GM21367 (cell line): ENCODE data around the gene TCEA3.

Experiments used
- ATAC-seq: cut with Tn5 transposase; IDR thresholded peaks from one replicate; pipeline ENCODE4 v1.9.1; 2021; ENCODE audit not compliant: unreplicated experiment

The TCEA3 gene

DNA sequence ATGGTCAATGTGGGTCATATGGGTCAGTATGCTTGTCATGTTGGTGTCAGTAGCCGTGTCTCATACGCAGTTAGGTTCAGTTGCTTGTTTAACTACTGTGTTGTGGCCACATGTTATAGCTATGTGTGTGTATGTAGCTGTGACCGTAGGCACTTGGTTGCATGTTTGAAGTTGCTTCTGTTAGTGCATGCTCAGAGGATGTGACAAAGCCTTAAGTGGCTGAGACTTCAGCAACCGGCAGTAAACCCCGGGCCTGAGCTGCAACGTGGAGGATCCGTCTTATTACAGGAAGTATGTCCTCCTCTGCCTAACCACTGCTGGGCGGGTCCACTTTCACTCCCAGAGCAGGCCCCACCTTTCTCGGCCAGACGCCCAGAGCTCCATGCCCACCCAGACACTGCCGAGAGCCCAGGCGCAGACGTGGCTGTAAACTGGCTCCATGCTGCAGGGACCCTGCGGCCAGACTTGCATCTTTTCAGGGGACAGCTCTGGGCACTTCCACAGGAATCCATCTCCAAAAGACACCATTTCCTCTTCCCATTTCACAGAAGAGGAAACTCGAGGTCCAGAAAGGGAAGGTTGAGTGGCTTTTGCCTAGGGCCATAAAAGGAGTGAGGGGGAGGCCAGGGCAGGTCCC lies 2.2 kb downstream of the TCEA3 start:
- no peak for ATAC-seq

DNA sequence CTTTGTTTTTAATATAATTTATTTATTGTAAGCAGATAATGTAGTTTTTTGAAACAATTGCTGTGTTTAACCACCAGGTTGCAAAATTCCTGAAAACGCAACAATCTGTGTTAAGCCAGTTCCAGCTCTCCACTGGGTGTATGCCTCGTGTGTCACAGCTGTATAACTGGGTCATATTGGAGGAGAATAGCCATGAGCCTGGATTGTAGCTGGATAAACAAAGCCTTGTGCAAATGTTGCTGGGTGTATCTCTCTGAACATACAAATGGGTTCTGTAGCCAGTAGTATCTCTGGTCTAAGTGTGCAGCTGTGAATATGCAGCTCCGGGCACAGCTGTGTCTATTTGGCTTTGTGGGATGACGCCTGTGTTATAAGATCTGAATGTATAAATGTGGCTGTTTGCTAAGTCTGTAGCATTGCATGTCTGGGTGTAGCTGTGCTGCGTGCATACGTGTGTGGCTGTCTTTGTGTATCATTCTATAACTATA lies 2.8 kb downstream of the TCEA3 start:
- ATAC-seq = no peak

DNA sequence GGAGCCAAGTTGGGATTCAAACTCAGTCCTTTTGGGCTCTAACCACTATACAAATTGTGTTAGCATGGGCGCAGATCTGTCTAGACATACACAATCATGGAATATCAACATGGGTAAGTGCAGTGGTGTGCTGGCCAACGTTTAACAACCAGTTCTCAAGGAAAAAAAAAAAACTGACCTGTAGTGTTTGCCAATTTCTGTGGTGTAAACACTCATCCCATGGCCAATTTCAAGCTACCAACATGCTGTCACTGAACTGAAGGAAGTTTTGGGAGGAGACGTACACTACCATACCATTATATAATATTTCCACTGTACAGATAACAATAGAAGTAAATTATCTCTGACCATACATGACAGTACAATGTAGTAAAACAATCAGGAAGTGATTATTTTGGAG lies 3.2 kb downstream of the TCEA3 start:
- ATAC-seq = no peak

DNA sequence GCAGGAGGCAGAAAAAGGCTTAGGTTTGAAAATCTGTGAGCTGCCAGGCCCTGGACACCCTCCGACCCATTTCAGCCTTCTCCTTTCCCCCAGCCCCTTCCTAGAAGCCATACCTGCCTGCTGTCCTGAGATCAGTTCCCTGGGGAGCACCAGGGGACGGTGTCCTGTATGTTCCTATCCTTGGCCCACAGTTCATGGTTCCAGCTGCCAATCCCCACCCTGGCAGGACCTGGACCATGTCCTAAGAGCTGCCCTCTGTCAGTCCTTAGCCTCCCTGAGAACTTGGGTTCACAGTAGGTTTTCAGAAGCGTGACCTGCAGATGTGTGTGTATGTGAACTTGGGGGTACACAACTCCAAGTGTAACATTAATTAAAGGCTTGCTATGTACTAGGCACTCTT lies 3.8 kb downstream of the TCEA3 start:
- ATAC-seq = no peak

DNA sequence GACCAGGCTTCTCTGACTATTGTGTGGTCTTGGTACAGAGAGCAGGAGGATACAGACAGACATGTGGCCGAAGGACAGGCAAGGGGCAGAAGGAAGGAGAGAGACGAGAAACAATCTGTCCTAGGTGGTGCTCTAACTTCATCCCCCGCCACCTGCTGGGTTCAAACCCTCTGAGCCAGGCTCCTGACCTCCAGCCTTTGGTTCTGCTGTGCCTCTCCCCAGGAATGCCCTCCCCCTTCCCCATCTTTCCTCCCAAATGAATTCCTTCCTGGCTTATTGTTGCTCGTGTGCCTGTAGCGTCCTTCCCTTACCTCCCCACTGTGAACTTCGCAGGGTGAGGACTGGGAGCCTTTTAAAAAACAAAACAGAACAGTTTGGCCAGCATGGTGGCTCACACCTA lies 5.4 kb downstream of the TCEA3 start:
- no peak for ATAC-seq

DNA sequence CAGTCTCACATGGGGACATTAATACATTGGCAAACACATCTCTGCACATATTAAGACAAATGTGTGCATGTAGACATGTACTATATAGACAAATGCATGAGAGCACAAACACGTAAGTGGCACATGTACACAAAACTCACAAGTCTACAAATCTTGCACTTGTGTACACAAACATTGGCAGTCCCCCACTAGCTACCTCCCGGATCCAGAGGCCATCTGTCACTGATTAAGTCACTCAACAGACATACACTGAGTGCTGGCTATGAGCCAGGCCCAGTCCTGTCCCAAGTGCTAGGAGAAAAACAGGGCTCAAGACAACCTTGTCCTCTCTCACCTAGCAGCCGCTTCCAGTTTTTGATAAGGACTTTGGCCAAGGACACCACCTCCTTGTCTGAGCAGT lies 7.0 kb downstream of the TCEA3 start:
- no peak for ATAC-seq

DNA sequence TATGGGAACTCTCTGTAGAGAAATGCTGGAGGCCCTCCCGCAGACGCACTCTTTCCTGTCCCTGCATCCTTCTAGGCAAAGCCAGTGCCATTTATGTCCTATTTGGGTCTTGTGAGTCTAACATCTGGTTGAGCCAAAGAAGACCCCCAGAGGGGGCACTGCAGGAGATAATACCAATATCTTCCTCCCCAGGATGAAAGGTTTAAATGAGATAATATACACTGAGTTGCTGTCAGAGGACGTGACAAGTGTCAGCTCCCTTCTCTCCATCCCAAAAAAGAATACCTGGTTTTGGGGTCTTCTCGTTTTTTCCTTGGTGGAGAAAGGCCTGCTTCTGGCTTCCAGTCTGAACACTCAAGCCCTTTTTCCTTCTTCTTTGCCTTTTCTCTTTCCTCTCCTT lies 7.6 kb downstream of the TCEA3 start:
- ATAC-seq = no peak

DNA sequence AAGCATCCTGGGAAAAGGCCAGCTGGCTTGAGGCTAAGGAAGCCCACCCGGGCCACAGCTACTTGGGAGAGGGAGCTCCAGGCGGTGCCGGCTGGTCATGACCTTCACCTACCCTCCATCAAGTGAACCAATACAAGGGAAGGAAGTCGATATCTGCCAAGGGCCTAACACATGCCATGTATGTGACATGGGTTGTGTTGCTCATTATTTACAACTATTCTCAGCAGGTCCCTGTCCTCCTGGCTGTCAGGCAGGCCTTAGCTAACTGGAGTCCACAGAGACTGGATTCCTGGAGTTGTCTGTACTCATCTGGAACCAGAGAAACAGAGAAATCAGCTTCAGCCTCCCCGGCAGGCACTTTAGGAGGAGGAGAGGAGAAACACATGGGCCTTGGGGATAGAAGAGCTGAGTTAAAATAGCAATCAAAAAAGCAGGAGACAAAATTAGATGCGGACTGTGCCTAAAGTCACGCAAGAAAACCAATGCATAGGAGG lies 15.7 kb downstream of the TCEA3 start:
- ATAC-seq = no peak

DNA sequence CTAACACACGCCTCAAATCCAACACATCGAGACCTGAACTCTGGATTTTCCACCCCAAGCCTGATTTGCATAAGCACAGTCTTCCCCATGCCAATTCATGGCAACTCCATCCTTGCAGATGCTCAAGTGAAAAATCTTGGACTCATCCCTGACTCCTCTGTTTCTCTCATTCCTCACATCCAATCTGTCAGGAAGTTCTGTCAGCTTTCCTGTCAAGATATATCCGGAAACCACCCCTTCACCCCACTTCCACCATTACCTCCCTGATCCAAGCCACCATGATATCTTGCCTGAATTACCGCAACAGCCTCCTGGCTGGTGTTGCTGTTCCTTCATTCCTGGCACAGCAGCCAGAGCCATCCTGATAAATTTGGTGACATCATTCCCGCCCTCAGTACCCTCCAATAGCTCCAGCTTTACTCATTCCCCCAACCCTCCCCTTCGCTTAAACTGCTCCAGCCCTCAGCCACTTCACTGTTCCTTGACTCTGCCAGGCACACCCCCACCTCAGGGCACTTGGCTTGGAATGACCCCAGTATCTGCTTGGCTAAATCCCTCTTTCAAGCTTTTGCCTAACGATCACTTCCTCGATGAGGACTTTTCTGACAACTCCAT lies 17.4 kb downstream of the TCEA3 start:
- ATAC-seq = no peak

DNA sequence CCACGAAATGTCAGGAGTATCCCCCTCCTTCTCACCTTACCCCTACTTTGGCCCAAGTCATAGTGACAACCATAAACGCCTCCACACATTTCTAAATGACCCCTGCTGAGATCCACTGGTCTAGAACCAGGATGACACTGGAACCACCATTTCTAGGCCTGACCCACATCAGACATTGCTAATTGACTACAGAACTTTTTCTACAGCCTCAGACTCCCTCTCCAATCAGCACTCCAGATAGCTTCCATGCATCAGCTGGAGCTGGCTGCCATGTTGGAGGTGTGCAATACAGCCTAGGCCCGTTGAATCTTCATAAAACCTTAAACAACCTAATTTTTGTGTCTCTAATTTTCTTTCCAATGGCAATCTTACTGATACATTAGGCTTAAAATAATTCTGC lies 18.6 kb downstream of the TCEA3 start:
- ATAC-seq = no peak

DNA sequence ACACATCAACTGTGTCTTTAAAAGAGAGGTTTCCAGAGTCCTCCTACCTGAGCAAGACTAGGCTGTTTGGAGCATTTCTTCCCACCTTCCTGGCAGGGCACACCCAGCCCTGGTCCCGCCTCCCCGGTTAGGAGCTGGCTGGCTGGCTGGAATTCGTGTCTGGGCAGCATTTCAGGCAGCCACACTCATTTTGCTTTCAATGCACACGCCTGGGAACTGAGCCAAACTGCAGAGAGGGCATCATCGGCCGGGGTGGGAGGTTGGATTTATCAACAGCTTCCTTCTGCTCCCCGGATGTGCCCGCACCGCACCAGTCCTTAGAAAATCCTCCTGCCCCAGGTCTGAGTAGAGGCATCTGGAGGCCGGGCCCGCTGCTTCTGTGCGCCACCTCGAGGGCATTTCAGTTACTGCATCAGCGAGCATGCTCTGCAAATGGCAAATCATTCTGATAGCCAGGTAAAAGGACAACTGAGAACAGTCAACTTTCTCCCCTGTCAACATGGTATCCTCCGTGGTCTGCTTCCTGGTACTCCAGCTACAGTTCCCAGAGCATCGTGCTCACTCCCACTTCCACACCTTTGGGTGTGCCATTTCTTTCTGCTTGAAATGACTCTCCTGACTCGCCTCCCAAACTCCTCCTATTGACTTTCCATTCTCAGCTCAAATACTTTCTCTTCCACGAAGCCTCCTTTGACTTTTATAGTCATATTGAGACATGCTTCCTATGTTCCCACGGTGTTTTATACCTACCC lies 20.6 kb downstream of the TCEA3 start:
- no peak for ATAC-seq

DNA sequence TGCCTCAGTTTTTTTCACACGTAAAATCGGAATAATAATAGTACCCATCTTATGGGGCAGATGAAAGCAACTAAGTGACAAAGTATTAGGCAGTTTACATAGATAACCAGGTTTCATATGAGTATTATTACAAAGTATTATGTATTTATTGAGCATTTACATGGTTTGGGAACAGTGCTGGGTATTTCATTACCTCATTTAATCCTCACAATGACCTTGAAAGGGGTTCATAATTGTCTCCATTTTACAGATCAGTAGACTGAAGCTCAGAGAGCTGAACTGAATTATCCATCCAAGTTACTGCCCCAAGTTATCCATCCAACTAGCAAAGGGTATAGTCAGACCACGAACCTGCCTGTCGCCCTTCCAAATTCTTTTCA lies 21.2 kb downstream of the TCEA3 start:
- no peak for ATAC-seq

DNA sequence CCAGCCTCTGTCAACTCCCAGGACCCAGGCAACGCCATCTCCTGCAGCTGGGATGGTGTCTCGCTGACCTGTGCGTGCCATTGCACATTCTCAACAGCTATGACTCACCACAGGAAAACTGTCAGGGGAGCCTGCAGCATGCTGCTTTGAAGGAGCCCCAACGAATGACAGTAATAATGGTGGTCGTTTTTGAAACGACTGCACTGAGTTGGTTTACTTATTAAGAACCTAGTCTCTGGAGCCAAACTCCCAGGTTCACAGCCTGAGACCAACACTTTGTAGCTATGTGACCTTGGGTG lies 21.6 kb downstream of the TCEA3 start:
- no peak for ATAC-seq

DNA sequence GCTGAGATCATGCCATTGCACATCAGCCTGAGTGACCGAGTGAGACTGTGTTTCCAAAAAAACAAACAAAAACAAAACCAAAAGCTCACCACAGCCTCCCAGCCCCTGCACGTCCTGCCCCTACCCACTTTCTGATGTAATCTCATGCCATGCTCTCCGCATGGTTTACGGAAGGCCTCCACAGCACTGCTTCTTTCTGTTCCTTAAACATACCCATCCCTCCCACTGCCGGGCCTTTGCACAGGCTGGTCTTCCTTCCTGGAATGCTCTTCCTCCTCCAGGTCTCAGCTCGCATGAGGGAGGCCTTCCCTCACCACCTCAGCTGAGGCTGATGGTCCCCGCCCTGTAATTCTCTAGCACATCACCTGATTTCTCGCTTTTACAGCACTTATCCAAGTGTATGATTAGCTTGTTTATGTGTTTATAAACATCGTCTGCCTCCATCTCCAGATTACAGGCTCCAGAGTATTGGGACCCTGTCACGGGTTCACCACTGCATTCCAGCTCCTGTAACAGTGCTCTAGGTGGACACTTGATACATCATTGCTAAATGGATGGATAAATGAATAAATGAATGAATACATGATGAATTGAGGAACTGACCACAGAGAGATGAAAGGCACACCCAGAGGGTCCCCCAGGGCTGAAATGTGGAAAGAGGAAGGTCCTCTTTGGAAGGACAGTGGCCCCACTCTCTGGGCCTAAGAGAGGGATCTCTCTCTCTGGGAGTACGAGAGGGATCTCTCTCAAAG lies 22.1 kb downstream of the TCEA3 start:
- ATAC-seq = no peak

DNA sequence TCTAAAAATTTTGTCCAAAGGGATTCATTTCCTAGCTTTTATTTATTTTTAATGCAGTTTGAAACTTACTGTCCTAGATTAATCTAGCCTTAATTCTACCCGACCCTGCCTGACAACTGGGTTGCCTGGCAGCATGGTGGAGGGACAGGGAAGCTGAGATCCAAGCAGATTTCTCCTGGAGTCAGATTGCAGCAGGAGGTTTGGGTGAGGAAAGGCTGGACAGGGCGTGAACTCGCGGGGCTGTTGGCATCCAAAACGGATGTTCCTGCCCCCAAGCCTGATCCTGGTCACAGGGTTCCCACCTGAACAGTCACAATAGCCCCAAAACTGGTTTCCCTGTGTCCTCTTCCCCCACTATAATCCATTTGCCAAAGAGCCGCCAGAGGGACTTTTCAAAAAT lies 23.2 kb downstream of the TCEA3 start:
- ATAC-seq = no peak

DNA sequence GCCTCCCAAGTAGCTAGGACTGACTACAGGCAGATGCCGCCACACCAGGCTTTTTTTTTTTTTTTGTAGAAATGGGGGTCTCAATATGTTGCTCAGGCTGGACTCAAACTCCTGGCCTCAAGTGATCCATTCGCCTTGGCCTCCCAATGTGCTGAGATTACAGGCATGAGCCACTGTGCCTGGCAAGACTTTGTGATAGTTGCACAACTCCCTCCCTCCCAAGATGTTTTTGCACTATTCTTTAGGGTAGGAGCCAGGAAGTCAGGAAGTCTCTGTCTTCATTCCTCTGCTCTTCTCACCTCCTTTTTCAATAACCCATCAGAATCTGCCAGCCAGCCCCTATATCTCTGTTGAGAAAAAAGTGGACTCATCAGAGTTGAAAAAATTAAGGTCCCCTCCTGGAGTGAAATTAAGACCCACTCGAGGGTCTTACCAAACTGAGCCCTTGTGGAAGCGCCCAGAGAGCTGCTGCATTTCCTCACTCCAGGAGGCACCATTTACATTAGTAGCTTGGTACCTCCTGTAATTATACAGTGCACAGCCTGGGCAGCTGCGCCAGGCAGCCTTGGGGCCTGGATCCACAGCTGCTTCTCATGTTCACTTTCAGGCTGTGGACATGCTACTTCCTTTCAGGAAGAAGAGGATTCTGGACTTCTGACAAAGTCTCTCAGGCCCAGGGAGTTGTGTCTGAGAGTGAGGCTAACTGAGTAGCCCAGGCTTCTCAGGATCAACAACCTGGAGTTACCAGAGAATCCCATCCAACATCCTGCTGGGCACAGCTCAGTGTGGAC lies 24.0 kb downstream of the TCEA3 start:
- no peak for ATAC-seq

DNA sequence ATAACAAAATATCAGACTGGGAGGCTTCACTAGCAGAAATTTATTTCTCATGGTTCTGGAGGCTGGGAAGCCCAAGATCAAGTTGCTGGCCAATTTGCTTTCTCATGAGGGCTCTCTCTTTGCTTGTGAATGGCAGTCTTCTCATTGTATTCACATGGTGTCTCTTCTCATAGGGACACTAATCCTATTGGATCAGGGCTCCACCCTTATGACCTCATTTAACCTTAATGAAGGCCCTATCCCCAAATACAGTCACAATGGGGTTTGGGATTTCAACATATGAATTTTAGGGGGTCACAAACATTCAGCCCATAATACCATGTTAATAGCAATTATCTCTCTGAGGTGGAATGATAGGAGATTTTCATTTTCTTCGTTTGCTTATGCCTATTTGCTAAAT lies 25.3 kb downstream of the TCEA3 start:
- ATAC-seq = no peak

DNA sequence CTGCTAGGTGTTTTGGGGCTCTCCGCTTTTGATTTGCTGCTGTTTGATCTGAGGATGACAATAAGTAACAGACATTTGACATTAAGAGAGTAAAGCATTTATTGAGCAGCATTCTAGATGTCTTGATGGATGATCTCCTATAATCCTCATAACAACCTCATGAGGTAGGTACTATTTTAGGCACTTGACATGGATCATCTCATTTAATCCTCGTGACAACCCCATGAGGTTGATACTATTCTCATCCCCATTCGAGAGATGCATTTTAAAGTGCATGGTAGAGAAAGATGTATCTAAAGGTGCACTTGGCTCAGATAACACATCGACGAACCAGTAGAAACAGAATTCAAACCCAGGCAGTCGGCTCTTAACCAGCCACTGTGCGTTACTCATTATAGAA lies 26.6 kb downstream of the TCEA3 start:
- no peak for ATAC-seq

DNA sequence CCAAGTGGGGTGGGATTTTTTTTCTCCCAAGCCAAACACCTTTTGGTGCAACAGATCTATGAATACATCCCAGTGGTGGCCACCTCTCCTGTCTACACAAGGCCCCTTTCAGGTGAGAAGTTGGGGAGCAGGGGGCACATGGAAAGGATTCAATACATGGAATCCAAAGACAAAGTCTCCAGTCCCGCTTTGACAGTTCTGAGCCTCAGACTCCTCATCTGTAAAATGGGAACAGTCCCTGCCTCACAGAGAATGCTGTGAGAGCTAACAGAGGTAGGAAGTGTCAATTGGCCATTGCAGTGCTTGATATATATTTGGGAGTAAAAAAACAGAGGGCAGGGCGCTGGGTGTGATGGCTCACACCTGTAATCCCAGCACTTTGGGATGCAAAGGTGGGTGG lies 28.2 kb downstream of the TCEA3 start:
- ATAC-seq = no peak

DNA sequence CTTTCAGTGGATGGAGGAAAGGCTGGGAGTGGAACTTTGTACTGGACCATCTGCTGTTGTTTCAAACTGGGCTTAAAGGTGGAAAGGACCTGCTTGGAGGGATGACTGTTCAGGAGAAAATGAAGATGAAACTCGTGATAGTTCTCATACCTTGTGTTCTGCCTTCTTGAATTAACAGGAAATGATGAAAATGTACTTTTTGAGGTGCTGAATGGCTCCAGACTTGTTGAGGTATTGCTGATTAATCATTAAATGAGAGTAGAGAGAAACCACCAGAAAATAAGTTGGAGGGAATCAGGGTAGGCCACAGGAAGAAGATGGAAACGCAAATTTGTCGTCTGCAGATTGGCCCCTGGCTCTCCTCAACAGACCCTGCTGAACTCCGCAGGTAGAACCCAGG lies 28.7 kb downstream of the TCEA3 start:
- ATAC-seq = no peak

DNA sequence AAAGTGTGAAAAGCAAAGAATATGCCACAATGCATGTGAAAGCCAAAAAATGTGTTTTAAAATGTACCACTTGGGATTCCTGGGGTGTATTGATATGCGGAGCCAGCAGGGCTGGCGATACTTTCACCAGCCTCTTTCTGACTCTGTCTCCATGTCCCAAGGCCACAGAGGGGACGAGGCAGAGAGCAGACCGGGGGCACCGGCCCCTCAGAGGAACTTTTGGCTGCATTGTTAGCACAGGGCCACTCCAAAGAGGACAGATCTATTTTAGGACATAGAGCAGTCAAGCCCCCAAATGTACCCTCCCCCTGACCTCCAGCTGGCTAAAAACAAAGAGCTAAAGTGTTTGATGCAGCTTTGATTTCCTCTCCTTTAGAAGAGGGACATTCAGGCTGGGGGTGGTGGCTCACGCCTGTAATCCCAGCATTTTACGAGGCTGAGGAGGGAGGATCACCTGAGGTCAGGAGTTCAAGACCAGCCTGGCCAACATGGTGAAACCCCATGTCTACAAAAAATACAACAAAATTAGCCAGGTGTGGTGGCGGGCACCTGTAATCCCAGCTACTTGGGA lies 29.3 kb downstream of the TCEA3 start:
- no peak for ATAC-seq
